GM10847 (cell line): ENCODE data around the gene SCFD1.

Experiments
- POLR2A ChIP-seq: IDR thresholded peaks from 2 replicates; pipeline ENCODE4 v1.6.1; 2011; ENCODE audit not compliant: insufficient read length; ENCODE audit errors: extremely low read depth

Gene SCFD1

GRCh38 chr14:30767624-30768023, 145.5 kb downstream of the SCFD1 start:
- TF ChIP-seq POLR2A: no peak

- no peak for TF ChIP-seq POLR2A
Measured at GRCh38 chr14:30768791-30769190, 146.7 kb downstream of the SCFD1 start.

- no peak for TF ChIP-seq POLR2A
Measured at GRCh38 chr14:30770376-30770775, 148.3 kb downstream of the SCFD1 start.

GRCh38 chr14:30771595-30771994, 149.5 kb downstream of the SCFD1 start:
- no peak for TF ChIP-seq POLR2A

GRCh38 chr14:30779210-30779609, 157.1 kb downstream of the SCFD1 start:
- TF ChIP-seq POLR2A: no peak
